Heart left ventricle (tissue), 16 donors: Measurements from ENCODE around the gene EIF4G3. TPM values are rescaled to one million over a fixed set of nuclear protein-coding genes. Genes with fewer than 3 reads are reported as not detected.

Source experiments
- ATAC-seq, 4 donors: fragments of 200-7000 bp; cut with Tn5 transposase; one replicate each; pipeline ENCODE4 v1.9.1; 2020 to 2022; ENCODE audit warnings: moderate library complexity in 4 of 4, mild to moderate bottlenecking in 3 of 4, moderate number of reproducible peaks in 1 of 4
- DNase-seq, 5 donors: peaks; one replicate each; pipeline ENCODE4 v3.0.0-alpha.2; 2020
- H3K27ac ChIP-seq, 12 donors: fragments of 200-600 bp; sonication (generic) in 4 of 12; one replicate each; pipeline versions ENCODE4 v1.5.0 to v1.8.0; 2016 to 2022; ENCODE audit warnings: mild to moderate bottlenecking in 2 of 12
- H3K27me3 ChIP-seq, 9 donors: fragments of 200-600 bp; sonication (generic) in 2 of 9; one replicate each; pipeline versions ENCODE4 v1.5.1 to v1.8.0; 2016 to 2022; ENCODE audit warnings: mild to moderate bottlenecking in 3 of 9
- H3K36me3 ChIP-seq, 9 donors: fragments of 200-600 bp; sonication (generic) in 2 of 9; one replicate each; pipeline versions ENCODE4 v1.5.0 to v1.8.0; 2018 to 2022; ENCODE audit warnings: mild to moderate bottlenecking in 2 of 9
- H3K4me1 ChIP-seq, 12 donors: fragments of 200-600 bp; sonication (generic) in 4 of 12; one replicate each; pipeline versions ENCODE4 v1.5.0 to v1.8.0; 2016 to 2022; ENCODE audit warnings: mild to moderate bottlenecking in 3 of 12
- H3K4me3 ChIP-seq, 12 donors: fragments of 200-600 bp; sonication (generic) in 4 of 12; one replicate each; pipeline versions ENCODE4 v1.5.0 to v1.8.0; 2017 to 2022; ENCODE audit warnings: mild to moderate bottlenecking in 9 of 12, moderate library complexity in 4 of 12
- H3K9me3 ChIP-seq, 12 donors: fragments of 200-600 bp; sonication (generic) in 4 of 12; one replicate each; pipeline versions ENCODE4 v1.5.0 to v1.8.0; 2016 to 2022; ENCODE audit warnings: mild to moderate bottlenecking in 1 of 12
- POLR2A ChIP-seq, 2 donors: fragments of 450-650 bp; IDR thresholded peaks; one replicate each; pipeline ENCODE4 v1.6.1; 2017; ENCODE audit warnings: antibody characterized with exemption in 2 of 2, mild to moderate bottlenecking in 2 of 2, moderate library complexity in 2 of 2
- WGBS, 4 donors: extraction: QIAGEN DNeasy Blood & Tissue Kit in 2 of 4; methylation state at CpG; one replicate each; pipeline versions ENCODE4 v1.1.5 to v1.1.7; 2013 to 2018; 5-methylcytosine and 5-hydroxymethylcytosine counted together
- intact Hi-C, 10 donors: fragments of 100-400 bp; cut with DNase I; formaldehyde crosslinking; loops; one replicate each; pipeline versions ENCODE4 v1.11.1 to v1.14.2; 2022
- polyA plus RNA-seq, 2 donors: library from polyadenylated mRNA; stranded (reverse); fragments of 200-250 nt; gene quantifications; one replicate each; pipeline ENCODE4 v1.2.3, GENCODE V29; 2013
- total RNA-seq, 9 donors: library from RNA; depleted of rRNA in 2 of 9; stranded (reverse); fragments of >200 nt in 2 of 9; fragmentation: NEBNext Ultra II Directional in 3 of 9; extraction: Animal tissue kit (Norgen Biotek cat#: 25700) in 3 of 9; gene quantifications; one replicate each; pipeline versions ENCODE4 v1.1.0 to v1.2.4, GENCODE V29; 2016 to 2023
- TF ChIP-seq, protein P1 (sequence below), 12 donors: fragments of 200-600 bp; sonication (generic) in 4 of 12; IDR thresholded peaks; one replicate each; pipeline versions ENCODE4 v1.5.0 to v1.8.0; 2018 to 2022; ENCODE audit warnings: antibody characterized with exemption in 12 of 12, mild to moderate bottlenecking in 5 of 12
- donor health status: ischemic (EF 13 %, LVEDD 7.1; RV severe dilation, severe dysfunction).
- donor health status: healthy with polysubstance abuse.
- donor health status: DM: no; HTN: yes; CAD: no.
- donor health status: DM: no; HTN: no; CAD: no.
- donor health status: ischemic (EF 25% LVEDD 6.9; RV normal size, moderate dysfunction).
- donor health status: ischemic (EF 25% LVEDD 5.7; RV mildly dilated, moderate dysfunction).
- donor health status: healthy.
- donor health status: DM: yes; HTN: yes; CAD: no.
- donor health status: ischemic (EF 35%, LVEDD 5.7; RV mildly dilated, moderate dysfunction).
- donor health status: nonischemic (EF 11% LVEDD 7.7; RV severe dilation, severe dysfunction).
- donor health status: DM: yes; HTN: yes; CAD: no.
- donor health status: PGD.
- donor health status: ischemic (EF 29% LVEDD 5.4; RV normal size, mild dysfunction).
- donor health status: nonischemic (EF 23%, LVEDD 6.1; RV moderate dilation, normal function).

The EIF4G3 gene
- total and polyA plus RNA-seq, 11 donors, result 14.6 to 49.0 (median 36.2) TPM

DNA sequence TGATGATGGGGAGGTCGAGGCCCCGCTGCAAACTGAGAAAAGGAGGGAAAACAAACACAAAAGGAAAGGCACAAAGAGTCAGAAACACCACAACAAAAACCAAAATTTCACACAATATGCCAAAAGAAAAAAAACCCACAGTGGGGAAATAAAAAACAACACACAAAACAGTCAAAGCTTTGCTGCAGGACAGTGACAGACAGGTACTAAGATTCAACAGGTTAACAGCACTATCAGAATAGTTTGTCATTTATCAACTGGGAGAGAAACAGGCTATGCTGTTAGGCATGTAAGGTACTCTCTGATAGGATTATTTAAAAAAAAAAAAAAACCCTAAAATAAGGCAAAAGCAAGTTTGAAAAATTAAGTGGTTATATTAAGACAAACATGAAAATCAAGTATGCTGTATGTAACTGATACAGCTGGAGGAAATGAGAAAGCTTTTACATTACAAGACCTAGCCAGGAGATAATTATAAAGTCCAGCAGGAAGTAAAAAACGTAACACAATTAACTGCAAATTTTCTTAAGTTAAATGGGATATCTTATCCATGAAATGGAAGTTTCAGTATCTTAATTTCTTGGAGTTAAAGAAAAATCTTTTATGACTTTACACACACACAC, 179.0 kb downstream of the EIF4G3 start:
- Histone ChIP-seq H3K4me1 (peaks cover 0 to 9% (median 0%) of the 10 kb centered on the region in 12 donors), H3K4me3 (no peak overlapping the region), H3K27me3 (no peaks in the 10 kb centered on the region), H3K27ac (no peak overlapping the region), H3K9me3 (no peaks in the 10 kb centered on the region), H3K36me3 (peaks cover 0 to 8% (median 0%) of the 10 kb centered on the region in 9 donors)
- intact Hi-C loops, result no loop called here
- no peak for ATAC-seq
- 74 to 85% (median 82%) methylated on average over 3 of the region's 3 CpGs for WGBS, 4 donors
- TF ChIP-seq, protein P1, sequence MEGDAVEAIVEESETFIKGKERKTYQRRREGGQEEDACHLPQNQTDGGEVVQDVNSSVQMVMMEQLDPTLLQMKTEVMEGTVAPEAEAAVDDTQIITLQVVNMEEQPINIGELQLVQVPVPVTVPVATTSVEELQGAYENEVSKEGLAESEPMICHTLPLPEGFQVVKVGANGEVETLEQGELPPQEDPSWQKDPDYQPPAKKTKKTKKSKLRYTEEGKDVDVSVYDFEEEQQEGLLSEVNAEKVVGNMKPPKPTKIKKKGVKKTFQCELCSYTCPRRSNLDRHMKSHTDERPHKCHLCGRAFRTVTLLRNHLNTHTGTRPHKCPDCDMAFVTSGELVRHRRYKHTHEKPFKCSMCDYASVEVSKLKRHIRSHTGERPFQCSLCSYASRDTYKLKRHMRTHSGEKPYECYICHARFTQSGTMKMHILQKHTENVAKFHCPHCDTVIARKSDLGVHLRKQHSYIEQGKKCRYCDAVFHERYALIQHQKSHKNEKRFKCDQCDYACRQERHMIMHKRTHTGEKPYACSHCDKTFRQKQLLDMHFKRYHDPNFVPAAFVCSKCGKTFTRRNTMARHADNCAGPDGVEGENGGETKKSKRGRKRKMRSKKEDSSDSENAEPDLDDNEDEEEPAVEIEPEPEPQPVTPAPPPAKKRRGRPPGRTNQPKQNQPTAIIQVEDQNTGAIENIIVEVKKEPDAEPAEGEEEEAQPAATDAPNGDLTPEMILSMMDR (IDR thresholded peaks at IDR 0.05), result no peak
- TF ChIP-seq POLR2A (IDR thresholded peaks at IDR 0.05), result no peak
- DNase-seq, result no peak

DNA sequence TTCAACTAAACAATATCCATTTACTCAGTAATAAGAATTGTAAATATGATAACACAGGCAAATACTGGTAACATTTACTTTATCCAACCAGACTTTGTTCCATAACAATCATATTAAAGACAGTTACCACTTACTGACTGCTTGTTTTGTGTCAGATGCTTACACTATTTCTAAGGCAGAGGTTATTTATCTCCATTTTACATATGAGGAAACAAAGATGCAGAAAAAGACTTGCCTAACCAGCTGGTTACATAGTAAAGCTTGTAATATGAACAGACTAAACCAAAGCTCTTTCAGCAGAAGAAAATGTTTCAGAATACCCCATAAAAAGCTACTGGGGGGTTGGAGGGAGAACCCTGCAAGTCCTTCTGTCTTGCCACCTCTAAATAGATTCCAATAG, 180.1 kb downstream of the EIF4G3 start:
- Histone ChIP-seq H3K36me3 (peaks cover 0 to 2% (median 0%) of the 10 kb centered on the region in 9 donors), H3K4me1 (peaks cover 0 to 16% (median 0%) of the 10 kb centered on the region in 12 donors), H3K27me3 (no peaks in the 10 kb centered on the region), H3K4me3 (no peak overlapping the region), H3K27ac (no peak overlapping the region), H3K9me3 (no peaks in the 10 kb centered on the region)
- ATAC-seq (no peak), DNase-seq (no peak)
- TF ChIP-seq POLR2A (IDR thresholded peaks at IDR 0.05), result no peak
- intact Hi-C loops, result no loop called here

DNA sequence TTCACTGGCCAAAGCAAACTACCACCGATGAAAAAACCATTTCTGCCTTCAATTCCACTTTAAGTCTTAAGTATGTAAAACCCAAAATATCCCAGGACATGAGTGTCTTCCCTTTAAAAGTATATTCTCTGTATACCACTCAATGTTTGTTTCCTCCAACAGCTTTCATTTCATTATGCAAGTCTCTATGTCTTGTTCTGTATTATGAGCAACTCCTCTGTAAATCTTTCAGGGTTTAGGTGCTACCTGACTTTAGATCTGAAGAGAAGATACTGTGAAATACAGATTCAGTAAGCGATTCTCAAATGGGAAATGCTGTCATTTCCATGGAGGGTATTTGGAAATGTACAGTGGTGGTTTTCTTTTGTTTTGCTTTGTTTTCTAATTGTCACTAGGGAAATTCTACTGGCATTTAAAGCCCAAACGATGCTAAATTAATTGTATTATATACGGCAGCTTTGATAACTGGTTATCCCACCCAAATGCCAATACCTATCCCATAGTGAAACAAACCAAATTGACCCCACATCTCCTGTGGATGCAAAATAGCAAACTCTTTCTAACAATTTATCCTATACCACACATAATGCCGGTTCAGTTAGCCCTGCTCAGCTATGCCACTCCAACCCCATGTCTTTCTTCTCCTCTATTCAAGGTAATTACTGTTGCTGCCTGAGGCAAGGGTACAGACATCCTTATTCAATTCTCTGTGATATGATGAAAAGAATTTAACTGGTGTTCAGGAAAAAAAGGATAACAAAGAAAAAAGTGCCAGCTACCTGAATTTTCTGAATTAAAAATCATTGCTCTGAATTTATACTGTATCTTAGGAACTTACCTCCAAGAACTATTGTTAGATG, 182.8 kb downstream of the EIF4G3 start:
- H3K9me3 ChIP-seq, result no peaks in the 10 kb centered on the region
- H3K4me3 ChIP-seq, result no peak overlapping the region
- TF ChIP-seq, protein P1 (IDR thresholded peaks at IDR 0.05), result no peak
- TF ChIP-seq POLR2A (IDR thresholded peaks at IDR 0.05), result no peak
- intact Hi-C loops, result no loop called here
- WGBS, 4 donors, result 78 to 89% (median 84%) methylated on average over 5 of the region's 5 CpGs
- peaks cover 0 to 9% (median 0%) of the 10 kb centered on the region in 9 donors for H3K36me3 ChIP-seq
- no peak for DNase-seq
- no peak for ATAC-seq
- H3K27me3 ChIP-seq, result no peaks in the 10 kb centered on the region
- peaks cover 0 to 16% (median 0%) of the 10 kb centered on the region in 12 donors for H3K4me1 ChIP-seq
- no peak overlapping the region for H3K27ac ChIP-seq

DNA sequence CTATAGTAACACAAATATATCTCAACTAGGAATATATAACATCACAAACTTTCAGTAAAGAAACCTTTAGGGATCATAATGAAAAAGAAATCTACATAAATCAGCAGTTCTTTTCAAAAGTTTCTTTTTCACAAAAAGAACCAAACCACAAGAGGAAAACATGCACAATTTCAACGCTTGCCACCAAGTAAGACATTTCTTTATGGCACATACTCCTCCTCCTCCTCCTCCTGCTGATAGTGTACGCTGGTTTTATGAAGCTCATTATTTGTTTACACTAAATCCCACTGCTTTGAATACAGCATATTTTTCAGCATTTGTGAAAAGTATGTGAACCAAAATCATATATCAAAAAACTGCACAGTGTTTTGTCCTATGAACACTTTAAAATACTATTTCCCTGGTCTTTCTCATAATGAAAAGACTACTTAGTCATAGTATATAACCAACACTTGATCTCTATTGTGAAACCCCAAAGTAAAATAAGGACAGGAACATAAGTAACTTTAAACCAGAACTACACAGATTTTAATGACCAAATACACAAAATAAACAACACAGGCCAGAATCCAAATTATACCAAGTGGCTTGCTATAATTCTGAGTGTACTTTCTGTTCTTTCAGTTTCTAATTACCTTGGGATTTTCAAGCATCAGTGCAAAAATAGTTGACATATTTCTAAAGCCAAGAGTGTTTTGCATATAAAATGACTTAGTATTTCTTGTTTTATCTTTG, 184.2 kb downstream of the EIF4G3 start:
- DNase-seq (no peak), ATAC-seq (no peak)
- intact Hi-C loops, result no loop called here
- no peaks in the 10 kb centered on the region for H3K9me3 ChIP-seq
- WGBS, 4 donors, result 76 to 89% (median 82%) methylated on average over 2 of the region's 2 CpGs
- peaks cover 0 to 9% (median 0%) of the 10 kb centered on the region in 9 donors for H3K36me3 ChIP-seq
- H3K4me1 ChIP-seq, result peaks cover 0 to 16% (median 5%) of the 10 kb centered on the region in 12 donors
- H3K27ac ChIP-seq, result peak overlapping the region in 1 of 12 donors; percentile 53
- no peak for TF ChIP-seq POLR2A (IDR thresholded peaks at IDR 0.05)
- TF ChIP-seq, protein P1 (IDR thresholded peaks at IDR 0.05), result no peak
- H3K4me3 ChIP-seq, result no peak overlapping the region
- no peaks in the 10 kb centered on the region for H3K27me3 ChIP-seq
